Activated CD4-positive, alpha-beta T cell treated with anti-CD3 and anti-CD28 coated beads, Interleukin-2, amount 10 ng/mL, durations not matched to agents 24 days and 14 days (primary cell): Measurements from ENCODE around the gene PRR18. TPM values are rescaled to one million over a fixed set of nuclear protein-coding genes. Genes with fewer than 3 reads are reported as not detected.
"Not testable (repeated sequence)": the region's sequence is repeated elsewhere in the genome, so short reads cannot be mapped to it uniquely, and the experiment has no call there.

ENCODE experiments used
- DNase-seq: peaks from one replicate; pipeline ENCODE4 v3.0.0; 2022
- H3K27ac Mint-ChIP-seq: one replicate; pipeline ENCODE4 v1.8.0; 2022; ENCODE audit warnings: mild to moderate bottlenecking, mixed read lengths
- H3K27me3 Mint-ChIP-seq: one replicate; pipeline ENCODE4 v1.8.0; 2022; ENCODE audit warnings: mixed read lengths
- H3K36me3 Mint-ChIP-seq: one replicate; pipeline ENCODE4 v1.8.0; 2022; ENCODE audit warnings: low read depth, mild to moderate bottlenecking, mixed read lengths
- H3K4me1 Mint-ChIP-seq: one replicate; pipeline ENCODE4 v1.8.0; 2021; ENCODE audit warnings: mixed read lengths
- H3K4me3 Mint-ChIP-seq: one replicate; pipeline ENCODE4 v1.8.0; 2022; ENCODE audit warnings: mild to moderate bottlenecking, moderate library complexity, mixed read lengths
- H3K9me3 Mint-ChIP-seq: one replicate; pipeline ENCODE4 v1.8.0; 2021; ENCODE audit warnings: mixed read lengths
- intact Hi-C: fragments of 100-400 bp; cut with micrococcal nuclease; formaldehyde crosslinking; loops from one replicate; pipeline ENCODE4 v1.15.1; 2023
- total RNA-seq: library from RNA; stranded (reverse); gene quantifications from 2 replicates; pipeline ENCODE4 v1.2.3, GENCODE V29; 2022

The PRR18 gene, protein sequence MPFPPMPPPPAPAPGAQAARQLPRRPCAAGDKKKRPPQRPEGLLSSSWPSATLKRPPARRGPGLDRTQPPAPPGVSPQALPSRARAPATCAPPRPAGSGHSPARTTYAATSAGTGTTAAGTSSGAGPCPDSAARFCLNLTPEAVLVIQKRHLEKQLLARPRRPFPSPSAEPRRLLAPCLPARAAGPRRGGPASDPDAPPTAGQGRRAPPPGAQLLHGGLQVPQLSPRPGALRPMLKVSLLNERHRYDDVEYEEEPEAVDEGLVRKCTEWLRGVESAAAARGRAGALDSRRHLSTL
- not detected in 2 replicates for total RNA-seq

DNA sequence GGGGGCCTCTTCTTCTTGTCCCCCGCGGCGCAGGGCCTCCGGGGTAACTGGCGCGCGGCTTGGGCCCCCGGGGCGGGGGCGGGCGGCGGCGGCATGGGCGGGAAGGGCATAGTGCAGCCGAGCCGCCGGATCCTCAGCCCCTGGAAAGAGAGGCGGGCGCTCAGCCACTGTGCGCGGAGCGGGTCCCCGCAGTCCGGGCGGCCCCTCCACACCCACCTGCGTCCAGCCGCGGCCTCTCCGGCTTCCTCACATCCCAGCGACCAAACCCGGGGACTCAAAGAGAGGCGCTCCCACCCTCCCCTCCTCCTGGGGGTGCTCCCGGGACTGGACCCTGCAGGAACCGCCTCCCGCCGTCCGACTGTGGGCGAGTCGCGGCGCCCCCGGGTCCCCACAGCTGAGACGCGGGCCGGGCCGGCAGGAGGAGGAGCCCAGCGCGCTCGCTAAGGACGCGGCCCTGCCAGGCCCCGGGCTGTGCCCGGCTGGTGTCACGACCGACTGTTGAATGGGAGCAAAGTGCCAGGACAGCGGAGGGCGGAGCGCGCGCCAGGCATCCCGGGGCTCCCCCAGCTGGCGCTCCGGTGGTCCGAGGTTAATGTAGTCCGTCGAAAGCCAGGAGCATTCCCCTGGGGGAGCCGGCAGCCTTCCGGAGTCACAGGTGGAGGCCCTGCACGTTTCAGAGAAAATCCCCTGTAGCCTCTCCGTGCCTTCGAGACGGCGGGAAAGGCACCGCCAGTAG is at the start of gene PRR18:
Gene PRR18 (minus strand): TSS at position 360 of the 736 bp plus-strand sequence. CDS start 250 bp downstream, at position 110.
- Mint-ChIP-seq H3K36me3 (no peaks in the 10 kb centered on the region), H3K4me1 (no peaks in the 10 kb centered on the region), H3K27ac (no peak within 1 kb of the TSS), H3K9me3 (no peaks in the 10 kb centered on the region), H3K4me3 (no peak within 1 kb of the TSS), H3K27me3 (peaks cover 57% of the 10 kb centered on the region)
- no peak for DNase-seq
- intact Hi-C loops: loop anchor here (2.0 kb wide), 2 partner anchors 25 to 75 kb away; partner anchors contain the start of gene MPC1

DNA sequence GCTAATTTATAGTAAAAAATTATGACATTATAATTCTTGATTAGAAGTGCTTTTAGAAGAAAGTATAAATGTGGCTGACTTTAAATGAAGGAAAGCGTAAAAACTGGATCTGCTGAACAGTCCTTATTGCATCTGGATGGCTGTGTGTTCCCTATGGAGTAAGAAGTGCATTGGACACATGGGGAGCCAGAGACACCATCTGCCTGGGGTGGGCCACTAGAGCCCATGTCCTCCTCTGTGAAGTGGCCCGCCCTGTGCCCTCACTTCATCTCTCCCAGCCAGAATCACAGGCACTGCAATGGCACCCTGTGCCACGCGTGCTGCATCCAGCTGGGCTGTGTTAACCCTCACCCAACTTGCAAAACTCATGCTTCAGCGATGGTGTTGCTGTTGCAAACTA is 47.4 kb upstream of the PRR18 start:
- Mint-ChIP-seq H3K27me3 (peaks cover 54% of the 10 kb centered on the region), H3K9me3 (peaks cover 13% of the 10 kb centered on the region), H3K4me3 (no peak overlapping the region), H3K4me1 (no peaks in the 10 kb centered on the region), H3K27ac (no peak overlapping the region), H3K36me3 (no peaks in the 10 kb centered on the region)
- intact Hi-C loops: no loop called here
- DNase-seq: no peak

DNA sequence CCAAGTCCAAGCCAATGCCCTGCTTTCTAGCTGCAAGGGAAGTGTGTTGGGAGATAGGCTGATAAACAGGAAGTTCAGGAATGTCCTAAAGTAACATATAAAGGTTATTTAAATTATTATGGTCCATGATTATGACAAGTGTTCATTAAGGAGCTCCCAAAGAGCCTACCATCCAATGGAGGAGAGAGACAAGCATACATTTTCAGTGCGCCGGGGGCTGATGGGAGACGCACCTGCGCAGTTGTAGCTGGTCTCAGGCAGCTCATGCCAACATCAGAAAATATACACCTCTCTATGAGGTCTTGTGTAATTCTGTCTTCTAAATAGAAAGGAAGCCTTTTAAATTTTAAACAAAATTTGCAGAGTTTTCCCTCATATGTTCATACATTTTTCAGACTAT is 46.8 kb upstream of the PRR18 start:
- Mint-ChIP-seq H3K9me3 (peaks cover 14% of the 10 kb centered on the region), H3K4me3 (no peak overlapping the region), H3K36me3 (no peaks in the 10 kb centered on the region), H3K4me1 (no peaks in the 10 kb centered on the region), H3K27me3 (peaks cover 54% of the 10 kb centered on the region), H3K27ac (no peak overlapping the region)
- no peak for DNase-seq
- intact Hi-C loops: no loop called here

DNA sequence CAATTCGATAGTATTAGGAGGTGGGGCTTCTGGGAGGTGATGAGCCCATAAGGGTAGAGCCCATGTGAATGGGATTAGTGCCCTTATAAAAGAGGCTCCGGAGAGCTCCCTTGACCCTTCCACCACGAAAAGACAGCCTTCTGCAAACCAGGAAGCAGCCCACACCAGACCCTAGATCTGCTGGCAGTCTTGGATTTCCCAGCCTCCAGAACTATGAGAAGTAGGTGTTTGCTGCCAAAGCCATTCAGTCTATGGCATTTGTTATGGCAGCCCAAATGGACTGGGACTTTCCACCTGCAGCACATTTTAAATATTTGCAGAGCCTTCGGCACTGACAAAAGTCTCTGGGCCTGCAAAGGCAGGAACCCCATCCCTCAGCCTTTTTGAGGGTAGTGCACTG is 46.0 kb upstream of the PRR18 start:
- Mint-ChIP-seq H3K4me1 (no peaks in the 10 kb centered on the region), H3K36me3 (no peaks in the 10 kb centered on the region), H3K4me3 (no peak overlapping the region), H3K9me3 (peaks cover 15% of the 10 kb centered on the region), H3K27me3 (peaks cover 46% of the 10 kb centered on the region), H3K27ac (no peak overlapping the region)
- intact Hi-C loops: no loop called here
- no peak for DNase-seq

DNA sequence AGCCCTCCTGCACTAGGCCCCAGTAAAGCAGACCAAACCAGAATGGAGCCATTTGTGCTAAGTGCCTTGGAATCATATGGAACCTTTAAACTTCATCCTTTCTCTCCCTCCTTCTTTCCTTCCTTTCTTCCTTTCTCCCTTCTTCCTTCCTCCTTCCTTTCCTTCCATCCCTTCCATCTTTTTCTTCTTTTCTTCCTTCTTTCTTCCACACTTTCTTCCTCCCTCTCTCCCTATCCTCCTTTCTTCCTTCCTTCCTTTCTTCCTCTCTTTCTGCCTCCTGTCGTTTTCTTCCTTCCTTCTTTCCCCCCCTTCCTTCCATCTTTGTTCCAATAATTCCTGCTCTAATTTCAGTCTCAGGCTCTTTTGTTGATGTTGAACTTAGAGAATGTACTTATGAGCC is 45.3 kb upstream of the PRR18 start:
- peaks cover 42% of the 10 kb centered on the region for H3K27me3 Mint-ChIP-seq
- intact Hi-C loops: no loop called here
- peaks cover 2% of the 10 kb centered on the region for H3K4me1 Mint-ChIP-seq
- H3K9me3 Mint-ChIP-seq: peaks cover 16% of the 10 kb centered on the region
- no peak for DNase-seq
- no peak overlapping the region for H3K4me3 Mint-ChIP-seq
- H3K36me3 Mint-ChIP-seq: no peaks in the 10 kb centered on the region
- no peak overlapping the region for H3K27ac Mint-ChIP-seq

DNA sequence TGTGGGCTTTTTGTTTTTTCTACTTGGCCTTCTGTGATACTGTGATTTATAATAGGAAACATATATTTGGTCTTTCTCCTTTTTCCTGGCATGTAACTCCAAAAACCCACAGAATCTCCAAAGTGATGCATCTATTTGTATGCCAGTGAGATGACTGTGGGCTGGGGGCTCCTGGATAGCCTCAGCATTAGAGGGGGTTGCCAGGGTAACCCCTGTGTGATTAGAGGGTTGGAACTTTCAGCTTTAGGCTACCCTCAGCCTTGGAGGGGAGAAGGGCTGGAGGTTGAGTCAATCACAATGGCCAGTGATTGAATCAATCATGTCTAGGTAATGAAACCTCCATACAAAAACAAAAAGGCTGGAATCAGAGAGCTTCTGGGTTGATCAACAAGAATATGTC is 44.7 kb upstream of the PRR18 start:
- no peak for DNase-seq
- Mint-ChIP-seq H3K4me1 (peaks cover 7% of the 10 kb centered on the region), H3K36me3 (no peaks in the 10 kb centered on the region), H3K4me3 (no peak overlapping the region), H3K27me3 (peaks cover 40% of the 10 kb centered on the region), H3K27ac (no peak overlapping the region), H3K9me3 (peaks cover 18% of the 10 kb centered on the region)
- intact Hi-C loops: no loop called here

DNA sequence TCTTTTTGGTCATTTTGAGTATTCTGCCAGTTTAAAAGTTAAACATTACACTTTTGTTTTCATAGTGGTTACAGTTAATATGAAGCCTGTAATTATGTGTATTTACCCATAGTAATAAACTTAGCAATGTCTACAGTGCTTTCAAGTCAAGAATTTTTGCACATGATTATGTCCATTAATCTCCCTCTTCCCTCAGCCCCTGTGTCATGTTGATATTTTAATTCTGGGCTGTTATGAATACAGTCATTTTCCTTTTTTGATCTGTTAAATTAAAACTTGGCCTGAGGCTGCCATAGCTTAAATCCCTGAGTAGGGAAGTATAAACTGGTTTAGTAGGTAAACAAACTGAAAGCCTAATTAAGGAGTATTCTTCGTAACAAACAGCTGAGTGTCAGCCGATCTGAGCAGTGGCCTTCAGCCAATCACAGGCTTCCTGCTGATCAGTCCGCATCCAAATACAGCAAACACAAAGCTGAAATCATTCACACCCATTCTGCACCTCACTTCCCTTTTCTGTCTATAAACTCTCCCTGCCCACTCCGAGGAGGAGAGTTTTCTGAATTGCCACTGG is 43.6 kb upstream of the PRR18 start:
- no peak overlapping the region for H3K27ac Mint-ChIP-seq
- intact Hi-C loops: no loop called here
- H3K9me3 Mint-ChIP-seq: peaks cover 19% of the 10 kb centered on the region
- H3K4me1 Mint-ChIP-seq: peaks cover 9% of the 10 kb centered on the region
- no peaks in the 10 kb centered on the region for H3K36me3 Mint-ChIP-seq
- H3K4me3 Mint-ChIP-seq: no peak overlapping the region
- no peak for DNase-seq
- peaks cover 37% of the 10 kb centered on the region for H3K27me3 Mint-ChIP-seq

DNA sequence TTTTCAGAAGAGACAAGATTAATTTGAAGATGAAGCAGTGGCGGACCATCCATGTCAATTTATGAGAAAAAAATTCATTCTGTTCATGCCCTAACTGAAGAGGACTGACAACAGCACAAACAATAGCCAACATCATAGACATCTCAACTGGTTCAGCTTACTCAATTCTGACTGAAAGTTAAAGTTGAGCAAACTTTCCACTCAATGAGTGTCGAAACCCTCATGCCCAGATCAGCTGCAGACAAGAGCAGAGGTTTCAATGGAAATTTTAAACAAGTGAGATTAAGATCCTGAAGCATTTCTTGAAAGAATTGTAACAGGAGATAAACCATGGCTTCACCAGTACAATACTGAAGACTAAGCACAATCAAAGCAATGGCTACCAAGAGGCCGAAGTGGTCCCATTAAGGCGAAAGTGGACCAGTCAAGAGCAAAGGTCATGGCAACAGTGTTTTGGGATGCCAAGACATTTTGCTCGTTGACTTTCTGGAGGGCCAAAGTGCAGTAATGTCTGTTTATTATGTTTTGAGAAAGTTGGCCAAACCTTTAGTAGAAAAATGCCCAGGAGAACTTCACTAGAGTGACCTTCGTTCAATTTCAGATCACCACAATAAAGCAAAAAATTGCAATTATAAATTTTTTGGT is 40.2 kb upstream of the PRR18 start:
- no peak for DNase-seq
- no peak overlapping the region for H3K4me3 Mint-ChIP-seq
- intact Hi-C loops: no loop called here
- H3K4me1 Mint-ChIP-seq: peaks cover 9% of the 10 kb centered on the region
- peaks cover 19% of the 10 kb centered on the region for H3K9me3 Mint-ChIP-seq
- no peaks in the 10 kb centered on the region for H3K36me3 Mint-ChIP-seq
- H3K27me3 Mint-ChIP-seq: peaks cover 23% of the 10 kb centered on the region
- peak overlapping the region; percentile 63 for H3K27ac Mint-ChIP-seq

DNA sequence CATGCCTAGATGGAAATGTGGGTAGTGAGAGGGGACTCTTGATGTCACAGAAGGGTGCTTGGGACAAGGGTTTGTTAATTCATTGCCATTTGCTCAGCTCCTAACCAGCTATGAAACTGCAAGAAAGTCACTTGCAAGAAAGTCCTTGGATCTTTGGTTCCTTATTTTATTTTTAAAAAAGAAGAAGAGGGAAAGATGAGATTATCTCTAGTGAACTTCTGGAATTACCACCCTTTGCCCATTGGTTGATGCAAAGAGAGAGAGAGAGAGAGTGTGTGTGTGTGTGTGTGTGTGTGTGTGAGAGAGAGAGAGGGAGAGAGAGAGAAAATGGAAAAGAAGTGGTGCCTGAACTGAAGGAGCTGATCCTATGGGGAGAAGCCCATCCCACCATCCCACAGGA is 38.8 kb upstream of the PRR18 start:
- H3K4me1 Mint-ChIP-seq: peaks cover 11% of the 10 kb centered on the region
- intact Hi-C loops: no loop called here
- H3K36me3 Mint-ChIP-seq: peaks cover under 1% of the 10 kb centered on the region
- H3K4me3 Mint-ChIP-seq: no peak overlapping the region
- DNase-seq: no peak
- H3K27me3 Mint-ChIP-seq: peaks cover 18% of the 10 kb centered on the region
- H3K27ac Mint-ChIP-seq: no peak overlapping the region
- H3K9me3 Mint-ChIP-seq: peaks cover 19% of the 10 kb centered on the region

DNA sequence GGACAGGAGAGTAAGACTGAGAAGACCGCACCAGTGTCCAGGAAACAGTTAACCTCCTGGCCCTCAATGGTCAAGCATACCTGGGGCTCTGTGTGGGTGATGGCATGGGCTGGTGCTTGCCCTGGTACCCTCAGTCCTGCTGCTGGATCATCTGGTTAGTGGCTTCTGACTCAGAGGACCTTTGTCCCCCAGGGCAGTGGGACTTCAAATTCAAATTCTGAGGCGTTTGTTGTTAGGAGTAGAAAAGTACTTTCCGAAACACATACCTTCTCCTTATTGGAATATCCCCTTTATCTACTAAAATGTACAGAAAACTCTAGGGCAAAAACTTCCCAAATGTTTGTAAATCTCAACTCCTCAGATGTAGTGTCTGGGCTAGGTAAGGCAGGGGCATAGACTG is 38.3 kb upstream of the PRR18 start:
- H3K27ac Mint-ChIP-seq: no peak overlapping the region
- H3K27me3 Mint-ChIP-seq: peaks cover 14% of the 10 kb centered on the region
- no peak for DNase-seq
- H3K4me3 Mint-ChIP-seq: no peak overlapping the region
- intact Hi-C loops: no loop called here
- peaks cover 3% of the 10 kb centered on the region for H3K36me3 Mint-ChIP-seq
- H3K9me3 Mint-ChIP-seq: peaks cover 19% of the 10 kb centered on the region
- H3K4me1 Mint-ChIP-seq: peaks cover 15% of the 10 kb centered on the region

DNA sequence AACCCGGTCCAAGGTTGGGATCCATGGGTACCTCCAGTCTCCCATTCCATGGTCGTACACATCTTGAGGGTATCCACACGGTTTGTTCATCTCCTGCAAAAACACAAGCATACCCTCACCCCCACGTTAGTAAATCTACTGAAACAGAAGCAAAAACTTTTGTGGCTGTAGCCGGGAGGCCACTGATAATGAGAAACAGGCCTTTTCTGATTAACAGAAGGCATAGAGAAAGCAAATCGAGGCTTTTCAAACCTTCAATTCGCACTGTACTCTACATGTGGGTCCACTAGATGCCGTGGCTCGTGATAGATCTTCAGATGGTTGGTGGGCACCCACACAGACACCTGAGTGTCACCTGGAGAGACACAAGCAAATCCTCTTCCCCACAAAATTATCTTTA is 37.5 kb upstream of the PRR18 start:
- H3K27ac Mint-ChIP-seq, H3K36me3 Mint-ChIP-seq, H3K4me3 Mint-ChIP-seq, DNase-seq, intact Hi-C loops: not testable (repeated sequence)
- Mint-ChIP-seq H3K9me3 (peaks cover 18% of the 10 kb centered on the region), H3K4me1 (peaks cover 17% of the 10 kb centered on the region), H3K27me3 (peaks cover 13% of the 10 kb centered on the region)

DNA sequence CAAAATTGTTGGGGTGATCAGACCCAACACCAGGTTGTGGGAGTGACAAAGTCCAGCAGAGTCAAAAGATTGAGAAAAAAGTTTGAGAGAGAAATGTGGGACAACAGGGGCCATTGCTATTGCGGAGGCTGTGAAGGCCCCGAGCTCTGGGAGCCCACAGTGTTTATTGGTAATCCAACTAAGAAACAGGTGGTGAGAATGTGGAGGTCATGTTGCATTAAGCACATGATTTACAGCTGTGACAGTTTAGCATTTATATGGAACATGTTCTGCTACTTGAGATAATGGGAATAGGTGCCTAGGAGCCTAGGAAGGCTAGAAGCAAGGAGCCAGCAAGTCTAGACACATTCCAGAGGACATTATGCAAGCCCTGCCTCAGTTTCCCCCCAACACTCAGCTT is 36.7 kb upstream of the PRR18 start:
- H3K9me3 Mint-ChIP-seq: peaks cover 15% of the 10 kb centered on the region
- H3K4me1 Mint-ChIP-seq: peaks cover 17% of the 10 kb centered on the region
- DNase-seq, H3K27ac Mint-ChIP-seq, H3K4me3 Mint-ChIP-seq, H3K36me3 Mint-ChIP-seq, H3K27me3 Mint-ChIP-seq: not testable (repeated sequence)
- intact Hi-C loops: loop anchor here (5.0 kb wide), 1 partner anchor 142 kb away; no protein-coding TSS in a partner anchor

DNA sequence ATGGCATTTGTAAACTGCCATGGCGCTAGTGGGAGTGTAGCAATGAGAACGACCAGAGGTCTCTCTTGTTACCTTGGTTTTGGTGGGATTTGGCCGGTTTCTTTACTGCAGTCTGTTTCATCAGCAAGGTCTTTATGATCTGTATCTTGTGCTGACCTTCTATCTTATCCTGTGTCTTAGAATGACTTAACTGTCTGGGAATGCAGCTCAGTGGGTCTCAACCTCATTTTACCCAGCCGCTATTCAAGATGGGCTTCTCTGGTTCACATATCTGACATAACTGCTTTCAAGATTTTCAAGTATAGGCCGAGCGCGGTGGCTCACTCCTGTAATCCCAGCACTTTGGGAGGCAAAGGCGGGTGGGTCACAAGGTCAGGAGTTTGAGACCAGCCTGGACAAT is 36.0 kb upstream of the PRR18 start:
- Mint-ChIP-seq H3K27me3 (peaks cover 8% of the 10 kb centered on the region), H3K9me3 (peaks cover 11% of the 10 kb centered on the region), H3K27ac (no peak overlapping the region), H3K4me1 (peaks cover 17% of the 10 kb centered on the region), H3K36me3 (peaks cover 3% of the 10 kb centered on the region), H3K4me3 (no peak overlapping the region)
- DNase-seq: no peak
- intact Hi-C loops: loop anchor here (5.0 kb wide), 1 partner anchor 143 kb away; no protein-coding TSS in a partner anchor

DNA sequence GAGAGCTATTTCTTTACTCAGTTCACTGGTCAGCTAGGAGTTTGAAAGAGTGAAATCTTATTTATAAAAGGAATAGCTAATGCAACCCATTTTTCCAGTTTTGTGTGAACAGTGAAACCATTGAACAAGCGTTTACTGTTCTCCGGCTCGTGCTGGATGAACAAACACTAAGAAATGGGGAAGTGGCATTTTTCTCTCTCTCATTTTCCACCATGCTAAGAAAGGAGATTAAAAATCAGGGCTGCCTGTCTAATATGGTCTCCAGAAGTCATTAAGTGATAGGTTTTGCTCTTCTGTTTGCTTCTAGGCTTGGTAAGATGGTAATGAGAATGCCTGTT is 34.9 kb upstream of the PRR18 start:
- peaks cover 11% of the 10 kb centered on the region for H3K4me1 Mint-ChIP-seq
- peaks cover 6% of the 10 kb centered on the region for H3K27me3 Mint-ChIP-seq
- peak overlapping the region; percentile 23 for H3K27ac Mint-ChIP-seq
- H3K4me3 Mint-ChIP-seq: peak overlapping the region; percentile 99
- peaks cover 3% of the 10 kb centered on the region for H3K9me3 Mint-ChIP-seq
- peaks cover 3% of the 10 kb centered on the region for H3K36me3 Mint-ChIP-seq
- DNase-seq: no peak
- intact Hi-C loops: loop anchor here (5.0 kb wide), 1 partner anchor 144 kb away; no protein-coding TSS in a partner anchor
